CD4-positive, alpha-beta T cell treated with Interferon alpha-2 for 1 hour (primary cell): Measurements from ENCODE around the gene MGAT1.
"Not testable (repeated sequence)": the region's sequence is repeated elsewhere in the genome, so short reads cannot be mapped to it uniquely, and the experiment has no call there.

Experiments
- DNase-seq, 2 donors: peaks; one replicate each; pipeline ENCODE4 v3.0.0-alpha.2; 2020 to 2022

Gene MGAT1

GRCh38 chr5:180803181-180804128 is 849 bp upstream of the MGAT1 start:
- peak; percentile 87 to 89 for DNase-seq

- DNase-seq: no peak
These were observed 846 bp downstream of the MGAT1 start for GRCh38 chr5:180801596-180802324.

DNA sequence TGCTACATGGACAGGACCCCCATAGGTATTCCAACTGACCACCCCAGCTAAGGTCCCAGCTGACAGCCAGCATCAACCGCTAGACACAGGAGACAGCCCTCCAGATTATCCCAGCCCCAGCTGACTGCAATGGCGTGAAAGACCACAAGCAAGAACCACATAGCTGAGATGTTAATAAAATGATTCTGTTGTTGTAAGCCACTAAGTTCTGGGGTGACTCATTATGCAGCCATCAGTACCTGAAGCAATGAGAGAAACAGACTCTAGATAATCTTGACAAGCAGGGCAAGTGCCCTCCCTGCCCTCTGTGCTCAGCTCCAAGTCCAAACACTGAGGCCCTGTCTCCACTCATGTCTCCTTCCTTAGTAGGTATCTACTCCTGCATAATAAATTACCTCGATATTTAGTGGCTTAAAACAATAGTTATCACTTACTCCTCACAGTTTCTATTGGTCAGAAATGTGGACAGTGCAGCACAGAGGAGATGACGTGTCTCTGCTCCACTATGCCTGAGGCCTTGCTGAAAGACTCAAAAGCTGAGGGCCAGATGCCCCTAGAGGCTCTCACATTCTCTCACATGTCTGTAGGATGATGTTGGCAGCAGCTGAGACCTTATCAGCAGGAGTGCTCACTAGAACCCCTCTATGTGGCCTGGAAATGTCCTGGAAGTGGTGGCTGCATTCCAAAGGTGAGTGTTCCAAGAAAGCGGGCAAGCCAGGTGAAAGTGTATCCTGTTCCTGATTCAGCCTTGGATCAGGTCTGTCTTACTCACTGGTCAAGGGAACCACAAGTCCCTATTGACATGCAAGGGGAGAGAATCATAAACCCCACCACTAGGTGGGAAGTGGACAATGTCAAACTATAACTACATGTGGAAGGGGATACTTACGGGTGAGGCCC is 2.5 kb downstream of the MGAT1 start:
- no peak for DNase-seq

- DNase-seq: peak in 1 of 2 donors; percentile 33
These were observed 3.4 kb downstream of the MGAT1 start for GRCh38 chr5:180799194-180799593.

DNA sequence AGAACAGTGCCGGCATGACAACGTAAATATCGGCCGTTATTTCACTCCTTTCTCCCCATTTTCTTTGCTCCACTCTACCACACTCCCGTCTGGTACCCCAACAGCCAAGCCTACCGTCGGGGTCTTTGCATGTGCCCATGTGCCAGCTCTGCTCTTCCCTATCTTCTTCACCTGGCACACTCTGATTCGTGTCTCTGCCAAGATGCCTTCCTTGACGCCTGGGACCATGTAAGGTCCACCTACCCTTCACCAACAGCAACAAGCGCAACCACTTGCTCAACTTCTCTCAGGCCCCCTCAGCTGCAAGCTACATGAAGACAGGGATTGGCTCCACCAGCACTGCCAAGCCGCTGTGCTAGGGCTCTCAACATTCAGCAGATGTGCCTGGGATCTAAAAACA is 4.4 kb downstream of the MGAT1 start:
- DNase-seq: no peak

- no peak for DNase-seq
These were observed 5.1 kb downstream of the MGAT1 start for GRCh38 chr5:180797256-180798192.

- DNase-seq: no peak
These were observed 6.8 kb downstream of the MGAT1 start for GRCh38 chr5:180795771-180796313.

GRCh38 chr5:180792965-180793287 is 9.7 kb downstream of the MGAT1 start:
- no peak for DNase-seq

GRCh38 chr5:180792287-180792964 is 10.2 kb downstream of the MGAT1 start:
- no peak for DNase-seq

- no peak for DNase-seq
These were observed 10.9 kb downstream of the MGAT1 start for GRCh38 chr5:180791611-180792213.

DNA sequence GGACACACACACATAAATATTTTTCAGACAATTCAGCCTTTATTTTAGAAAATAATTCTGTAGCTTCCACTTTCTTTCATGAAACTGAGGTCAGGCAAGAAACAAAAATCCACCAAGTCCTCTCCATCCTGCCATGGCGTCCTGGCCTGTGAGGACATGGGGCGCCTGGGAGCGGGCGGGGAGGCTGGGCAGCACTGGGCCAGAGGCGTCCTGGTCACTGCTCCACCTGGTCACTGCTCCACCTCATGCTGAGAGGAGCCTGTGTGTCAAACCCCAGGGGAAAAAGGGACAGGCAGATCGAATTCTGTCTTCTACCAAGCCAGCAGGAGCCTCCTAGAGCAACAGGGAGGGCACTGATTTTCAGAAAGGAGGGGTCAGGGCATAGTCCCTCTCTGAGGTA is 12.1 kb downstream of the MGAT1 start:
- no peak for DNase-seq

- DNase-seq: peak; percentile 29 to 32
These were observed 12.6 kb downstream of the MGAT1 start for GRCh38 chr5:180790020-180790419.

DNA sequence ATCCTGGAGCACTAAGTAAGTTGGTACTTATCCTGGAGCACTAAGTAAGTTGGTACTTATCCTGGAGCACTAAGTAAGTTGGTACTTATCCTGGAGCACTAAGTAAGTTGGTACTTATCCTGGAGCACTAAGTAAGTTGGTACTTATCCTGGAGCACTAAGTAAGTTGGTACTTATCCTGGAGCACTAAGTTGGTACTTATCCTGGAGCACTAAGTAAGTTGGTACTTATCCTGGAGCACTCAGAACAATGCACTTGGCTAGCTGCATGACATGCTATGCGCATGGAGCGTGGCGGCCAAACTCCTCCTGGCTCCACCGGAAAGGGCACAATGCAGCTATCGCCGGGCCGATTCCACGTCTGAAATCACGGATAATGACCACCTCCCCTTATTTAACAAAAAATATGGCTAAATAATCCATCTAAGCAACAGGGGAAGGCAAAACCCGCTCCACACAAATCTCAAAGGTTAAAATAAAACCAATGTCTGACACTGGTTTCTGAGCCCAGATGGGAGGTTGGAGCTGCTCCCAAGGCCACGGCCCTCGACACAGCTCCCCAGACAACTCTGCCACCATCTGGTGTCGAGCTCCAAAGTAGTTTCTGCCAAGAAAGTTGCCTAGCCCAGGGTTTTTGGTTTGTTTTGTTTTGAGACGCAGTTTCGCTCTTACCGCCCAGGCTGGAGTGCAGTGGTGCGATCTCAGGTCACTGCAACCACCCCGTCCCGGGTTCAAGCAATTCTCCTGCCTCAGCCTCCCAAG is 13.8 kb downstream of the MGAT1 start:
- DNase-seq: not testable (repeated sequence)

DNA sequence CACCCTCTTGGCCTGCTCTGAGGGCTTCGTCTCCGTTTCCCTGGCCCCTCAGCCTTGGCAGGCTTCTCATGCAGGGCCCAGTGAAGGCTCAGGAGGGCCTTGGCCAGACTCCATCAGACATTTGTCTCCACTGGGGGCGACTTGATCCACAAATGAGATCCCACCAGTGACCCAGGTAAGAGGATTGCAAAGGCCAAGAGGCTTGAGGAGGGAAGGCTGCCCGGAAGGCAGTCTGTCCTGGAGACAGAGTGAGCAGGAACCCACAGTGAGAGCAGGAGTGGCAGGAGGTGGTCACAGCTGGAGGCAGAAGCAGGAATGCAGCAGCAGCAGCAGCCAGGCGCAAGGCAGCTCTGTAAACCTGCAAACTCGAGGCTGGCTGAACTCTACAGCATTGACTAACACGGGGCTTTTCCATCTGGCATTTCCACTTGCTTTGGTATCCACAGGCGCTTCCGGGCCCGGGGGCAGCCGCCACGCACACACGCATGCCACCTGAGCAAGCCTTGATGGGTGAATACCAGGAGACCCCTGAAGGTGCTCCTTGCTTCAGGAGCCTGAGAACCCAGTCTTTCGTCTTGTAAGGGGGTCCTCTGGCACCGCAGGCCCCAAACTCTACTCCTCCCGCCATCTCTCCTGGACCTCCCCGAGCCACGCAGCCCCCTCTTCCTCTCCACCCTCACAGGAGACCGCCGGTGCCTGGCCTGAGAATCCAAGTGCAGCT is 14.7 kb downstream of the MGAT1 start:
- DNase-seq: no peak

GRCh38 chr5:180786531-180787398 is 15.8 kb downstream of the MGAT1 start:
- no peak for DNase-seq

GRCh38 chr5:180785794-180786221 is 16.8 kb downstream of the MGAT1 start:
- DNase-seq: no peak

- DNase-seq: no peak
These were observed 17.4 kb downstream of the MGAT1 start for GRCh38 chr5:180785121-180785781.
